HG02970 (cell line): ENCODE measurements around the gene ACSBG1.
"Not testable (repeated sequence)": the region's sequence is repeated elsewhere in the genome, so short reads cannot be mapped to it uniquely, and the experiment has no call there.

ENCODE experiments used
- ATAC-seq: cut with Tn5 transposase; IDR thresholded peaks from one replicate; pipeline ENCODE4 v1.9.1; 2021; ENCODE audit warnings: mild to moderate bottlenecking, moderate library complexity, moderate number of reproducible peaks; ENCODE audit not compliant: unreplicated experiment, low FRiP score

Gene ACSBG1

GRCh38 chr15:78174401-78174800 lies 60.0 kb downstream of the ACSBG1 start:
- ATAC-seq = no peak

DNA sequence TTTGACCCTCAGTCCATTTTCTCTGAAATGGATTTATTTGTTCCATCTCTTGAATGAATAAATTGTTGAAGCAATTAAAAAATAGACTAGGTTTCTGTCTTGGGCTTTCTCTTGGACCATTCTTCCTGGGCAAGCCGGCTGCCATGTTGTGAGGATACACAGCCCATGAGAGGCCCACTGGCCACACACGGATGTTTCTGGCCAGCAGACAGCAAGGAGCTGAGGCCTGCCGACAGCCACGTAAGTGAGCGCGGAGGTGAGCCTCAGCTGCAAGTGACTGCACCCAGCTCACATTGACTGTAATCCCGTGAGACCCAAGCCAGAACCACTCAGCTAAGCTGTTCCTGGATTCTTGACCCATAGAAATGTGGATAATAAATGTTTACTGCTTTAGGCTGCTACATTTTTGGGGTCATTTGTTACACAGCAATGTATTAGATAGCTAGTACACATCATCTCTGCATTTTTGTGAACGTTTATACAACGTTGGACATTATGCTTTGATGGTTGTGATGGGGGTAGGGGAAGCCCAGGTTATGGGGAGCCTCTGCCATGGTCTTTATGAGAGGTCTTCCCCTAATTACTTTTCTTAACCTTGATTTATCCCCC lies 62.4 kb downstream of the ACSBG1 start:
- no peak for ATAC-seq

- no peak for ATAC-seq
These were observed 63.3 kb downstream of the ACSBG1 start for GRCh38 chr15:78170848-78171773.

DNA sequence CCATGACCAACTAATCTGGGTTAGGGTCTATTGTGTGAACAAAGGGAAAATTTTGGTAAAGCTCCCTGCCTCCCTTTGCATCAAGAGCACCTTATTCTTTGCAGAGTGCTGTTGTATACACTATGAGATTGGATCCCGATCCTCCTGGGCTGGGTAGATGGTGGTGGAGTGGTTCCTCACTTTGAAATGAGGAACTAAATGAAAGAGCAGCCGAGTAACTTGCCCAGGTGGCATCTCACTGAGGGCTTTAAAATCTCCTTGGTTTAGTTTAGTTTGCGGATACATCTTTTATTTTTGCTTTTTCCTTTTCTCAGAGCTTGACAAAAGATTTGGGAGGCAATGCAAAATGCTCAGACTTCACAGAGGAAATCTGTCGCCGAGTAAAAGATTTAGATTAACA lies 65.8 kb downstream of the ACSBG1 start:
- no peak for ATAC-seq

DNA sequence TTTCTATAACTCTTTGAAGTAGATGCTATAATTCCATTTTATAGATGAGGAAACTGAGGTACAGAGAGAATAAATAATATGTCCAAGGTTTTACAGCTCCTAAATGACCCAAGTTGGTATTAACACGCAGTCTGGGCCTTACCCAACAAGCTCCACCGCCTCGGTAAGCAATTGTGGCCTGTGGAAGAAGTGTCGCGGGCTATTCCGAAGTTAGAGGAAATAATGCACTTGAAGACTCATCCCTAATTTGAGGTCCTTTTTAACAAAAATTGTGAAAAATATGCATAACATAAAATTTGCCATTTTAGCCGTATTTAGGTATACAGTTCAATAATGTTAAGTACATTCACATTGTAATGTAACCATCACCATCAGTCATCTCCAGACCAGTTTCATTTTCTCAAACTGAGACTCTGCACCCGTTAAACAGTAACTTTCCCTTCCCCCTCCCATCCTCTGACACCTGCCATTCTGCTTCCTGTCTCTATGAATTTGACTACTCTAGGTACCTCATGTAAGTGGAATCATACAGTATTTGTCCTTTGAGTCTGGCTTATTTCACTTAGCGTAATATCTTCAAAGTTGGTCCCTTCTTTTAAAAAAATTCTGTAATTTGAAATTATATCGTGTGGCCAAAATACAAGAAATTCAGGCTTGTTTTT lies 67.0 kb downstream of the ACSBG1 start:
- peak; percentile 57 for ATAC-seq

GRCh38 chr15:78164010-78164409 lies 70.4 kb downstream of the ACSBG1 start:
- no peak for ATAC-seq

DNA sequence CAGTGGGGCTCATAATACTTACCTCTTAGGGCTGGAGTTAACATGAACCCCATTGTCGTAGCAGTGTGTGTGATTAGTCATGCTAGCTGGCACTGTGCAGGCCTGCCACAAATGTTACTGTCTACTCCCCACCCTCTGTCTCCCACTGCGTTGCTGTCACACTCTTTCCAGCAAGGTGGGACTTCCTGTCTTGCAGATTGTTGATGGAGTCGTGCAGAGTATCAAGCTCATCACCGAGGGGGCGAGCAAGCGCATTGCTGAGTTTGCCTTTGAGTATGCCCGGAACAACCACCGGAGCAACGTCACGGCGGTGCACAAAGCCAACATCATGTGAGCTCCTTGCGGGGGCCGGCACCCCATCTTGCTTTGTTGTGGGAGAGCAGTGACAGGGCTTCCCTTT lies 72.3 kb downstream of the ACSBG1 start:
- ATAC-seq = no peak

- no peak for ATAC-seq
These were observed 75.0 kb downstream of the ACSBG1 start for GRCh38 chr15:78159395-78159794.

DNA sequence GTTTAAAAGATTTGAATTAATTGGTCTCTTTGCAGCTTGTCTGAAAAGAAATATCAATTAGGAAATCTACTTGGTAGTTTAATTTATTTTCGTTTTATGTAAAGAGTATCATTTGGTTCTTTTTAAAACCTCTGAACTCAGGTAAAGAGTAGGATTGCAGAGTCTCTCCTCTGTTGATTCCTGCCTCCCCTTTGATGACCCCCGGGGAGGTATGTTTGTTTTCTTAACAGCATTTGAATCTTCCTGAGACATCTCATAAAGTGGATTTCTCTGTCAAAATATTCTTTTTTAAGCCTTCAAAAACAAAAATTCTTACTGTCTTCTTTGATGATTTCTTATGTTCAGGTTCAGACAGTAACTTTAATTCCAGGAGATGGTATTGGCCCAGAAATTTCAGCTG lies 77.2 kb downstream of the ACSBG1 start:
- ATAC-seq = no peak

DNA sequence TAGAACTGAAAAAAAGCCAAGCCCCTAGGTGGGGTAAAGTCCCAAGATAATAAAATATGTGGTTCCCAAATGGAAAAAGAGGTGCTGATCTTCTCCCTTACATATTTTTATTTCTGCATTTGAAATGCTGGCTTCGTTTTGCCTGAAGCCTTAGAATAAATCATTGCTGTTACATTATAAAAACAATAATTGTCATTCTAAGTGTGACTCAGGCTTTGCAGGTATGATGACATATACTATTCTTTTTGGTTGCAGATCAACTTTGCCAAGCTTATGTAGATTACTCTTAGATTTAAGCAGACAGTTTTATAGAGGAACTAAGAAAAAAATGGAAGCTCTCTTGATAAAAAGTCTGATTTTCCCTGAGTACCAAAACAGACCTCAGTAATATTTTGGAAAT lies 77.7 kb downstream of the ACSBG1 start:
- ATAC-seq = no peak

- ATAC-seq = no peak
These were observed 78.9 kb downstream of the ACSBG1 start for GRCh38 chr15:78155355-78155939.

- no peak for ATAC-seq
These were observed 79.4 kb downstream of the ACSBG1 start for GRCh38 chr15:78154955-78155354.

- ATAC-seq = not testable (repeated sequence)
These were observed 83.3 kb downstream of the ACSBG1 start for GRCh38 chr15:78151075-78151474.

- ATAC-seq = no peak
These were observed 84.3 kb downstream of the ACSBG1 start for GRCh38 chr15:78149805-78150751.

- ATAC-seq = peak; percentile 88
These were observed 85.1 kb downstream of the ACSBG1 start, which contains the start of gene IDH3A for GRCh38 chr15:78149068-78149804. TSS of gene IDH3A (plus strand) at chr15:78149362. CDS start at chr15:78149404, 42 bp downstream.

DNA sequence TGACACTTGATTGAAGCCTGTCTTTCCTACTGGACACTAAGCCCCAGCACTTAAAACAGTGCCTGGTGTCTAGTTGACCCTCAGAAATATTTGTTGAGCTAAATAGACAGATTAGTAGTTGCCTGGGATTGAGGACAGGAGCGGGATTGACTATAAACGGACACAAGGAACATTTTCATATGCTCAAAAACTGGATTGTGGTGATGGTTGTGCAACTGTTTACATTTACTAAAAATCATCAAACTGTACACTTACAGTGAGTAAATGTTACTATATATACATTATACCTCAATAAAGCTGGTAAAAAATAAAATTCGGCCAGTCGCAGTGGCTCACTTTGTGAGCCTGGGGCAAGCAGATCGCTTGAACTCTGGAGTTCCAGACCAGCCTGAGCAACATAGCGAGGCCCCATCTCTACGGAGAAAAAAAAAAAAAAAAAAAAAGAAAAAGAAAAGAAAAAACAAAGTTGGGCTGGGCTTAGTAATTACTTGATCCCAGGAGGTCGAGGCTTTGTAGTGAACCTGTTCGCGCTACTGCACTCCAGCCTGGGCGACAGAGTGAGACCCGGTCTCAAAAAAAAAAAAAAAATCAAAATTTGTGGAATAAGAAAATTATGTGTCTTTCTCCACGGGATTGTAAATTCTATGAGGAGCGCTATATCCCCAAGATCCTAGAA lies 85.8 kb downstream of the ACSBG1 start:
- ATAC-seq = peak; percentile 7

DNA sequence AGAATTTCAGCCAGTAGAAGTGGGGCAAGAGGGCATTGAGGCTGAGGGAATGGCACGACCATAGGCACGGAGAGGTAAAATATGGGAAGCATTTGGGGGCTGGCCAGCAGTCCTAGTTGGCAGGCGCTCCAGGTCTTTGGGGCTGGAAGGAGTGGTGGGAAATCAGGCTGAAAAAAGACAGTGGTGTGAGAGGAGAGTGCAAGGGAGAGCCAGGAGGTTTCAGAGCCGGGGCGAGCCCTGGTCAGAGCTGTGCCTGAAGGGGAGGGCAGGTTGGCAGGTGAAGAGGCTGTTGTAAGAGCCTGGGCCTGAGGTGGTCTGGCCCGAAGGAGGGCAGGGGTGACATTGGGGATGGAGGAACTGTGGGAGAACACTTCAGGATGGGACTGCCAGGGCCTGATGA lies 86.8 kb downstream of the ACSBG1 start:
- ATAC-seq = no peak

- no peak for ATAC-seq
These were observed 87.8 kb downstream of the ACSBG1 start for GRCh38 chr15:78146425-78147154.
